CD1c-positive myeloid dendritic cell (primary cell): ENCODE data around the gene ACAD11.
"Not testable (repeated sequence)": the region's sequence is repeated elsewhere in the genome, so short reads cannot be mapped to it uniquely, and the experiment has no call there.

Source experiments
- DNase-seq: peaks from one replicate; pipeline ENCODE4 v3.0.0-alpha.2; 2016; ENCODE audit errors: extremely low spot score

The ACAD11 gene

DNA sequence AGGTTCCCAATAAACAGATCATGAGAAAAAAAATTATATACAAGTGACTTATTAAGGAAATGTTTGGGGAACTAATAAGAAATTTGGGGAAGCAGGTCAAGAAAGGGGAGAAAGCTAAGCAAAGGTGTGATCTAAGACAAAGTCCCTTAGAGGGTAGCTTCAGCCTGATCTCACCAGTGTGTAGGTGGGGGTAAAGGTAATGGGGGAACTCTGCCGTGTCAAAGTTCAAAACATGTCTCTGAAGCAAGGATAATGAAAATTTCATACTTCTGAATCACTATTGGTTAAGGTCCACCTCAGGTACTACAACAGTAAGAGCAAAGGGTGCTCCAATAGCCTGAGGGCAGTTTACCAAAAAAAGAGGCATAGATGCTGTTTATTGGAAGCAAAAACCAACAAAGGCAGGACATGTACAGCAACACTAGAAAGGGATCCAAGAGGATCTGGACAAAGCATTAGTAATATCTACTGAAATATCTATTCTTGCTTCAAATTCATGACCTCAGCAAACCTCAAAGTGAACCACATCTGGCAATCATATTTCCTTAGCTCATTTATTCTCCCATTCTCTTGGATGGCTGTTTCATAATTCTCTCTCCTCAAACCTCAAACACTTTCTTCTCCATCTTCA lies 6.9 kb downstream of the ACAD11 start:
- DNase-seq = no peak

DNA sequence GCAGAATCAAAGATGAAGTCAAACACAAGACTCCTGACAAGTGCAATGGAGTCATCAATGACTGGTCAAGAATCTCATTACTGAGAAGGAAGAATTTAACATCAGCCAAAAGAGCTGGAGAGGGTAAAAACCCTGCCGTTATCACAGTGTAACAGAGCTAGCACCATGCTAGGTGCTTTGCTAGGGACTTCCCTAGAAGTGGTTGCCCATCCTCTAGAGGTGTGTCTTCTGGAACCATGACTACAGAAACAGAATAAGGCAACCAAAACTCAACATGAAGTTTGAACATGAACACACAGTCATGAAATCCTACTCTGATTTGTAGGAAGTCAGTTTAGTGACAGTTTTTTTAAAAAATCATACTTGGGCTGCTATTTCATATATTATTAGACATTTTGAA lies 9.5 kb downstream of the ACAD11 start:
- no peak for DNase-seq

DNA sequence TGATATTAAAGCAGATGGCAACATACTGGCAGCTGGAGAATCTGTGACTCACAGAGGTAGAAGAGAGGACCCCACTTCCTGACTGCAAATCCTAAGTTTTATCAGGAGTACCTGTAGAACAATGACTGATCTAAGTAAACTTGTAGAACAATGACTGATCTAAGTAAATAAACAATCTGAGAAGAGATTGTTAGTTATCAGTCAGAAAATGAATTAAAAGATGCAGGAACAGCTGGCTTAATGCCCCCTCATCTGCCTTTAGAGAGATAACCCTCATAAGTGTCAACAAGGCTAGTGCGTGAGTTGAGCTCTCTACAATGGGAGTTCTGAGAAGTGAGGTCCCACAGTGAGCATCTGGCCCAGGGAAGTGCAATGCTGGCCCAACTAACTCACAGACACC lies 14.6 kb downstream of the ACAD11 start:
- DNase-seq = no peak

DNA sequence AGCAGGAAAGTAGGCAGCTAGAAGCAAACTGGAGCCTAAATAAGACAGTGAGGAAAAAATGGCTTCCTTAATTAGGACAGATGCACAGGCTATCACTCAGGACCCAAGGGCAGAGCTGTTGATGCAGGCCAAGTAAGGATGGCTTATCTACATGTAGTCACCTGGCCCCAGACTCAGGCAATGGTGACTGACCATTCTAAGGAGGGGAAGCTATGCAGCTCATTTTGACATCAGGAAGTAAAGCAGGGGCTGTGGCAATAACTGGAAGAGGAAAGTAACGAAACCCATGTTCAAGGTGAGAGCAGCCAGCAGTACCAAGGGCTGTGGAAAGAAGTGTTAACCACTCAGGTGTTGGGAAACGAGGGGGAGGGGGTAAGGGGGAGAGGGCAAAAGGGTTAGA lies 16.2 kb downstream of the ACAD11 start:
- no peak for DNase-seq

DNA sequence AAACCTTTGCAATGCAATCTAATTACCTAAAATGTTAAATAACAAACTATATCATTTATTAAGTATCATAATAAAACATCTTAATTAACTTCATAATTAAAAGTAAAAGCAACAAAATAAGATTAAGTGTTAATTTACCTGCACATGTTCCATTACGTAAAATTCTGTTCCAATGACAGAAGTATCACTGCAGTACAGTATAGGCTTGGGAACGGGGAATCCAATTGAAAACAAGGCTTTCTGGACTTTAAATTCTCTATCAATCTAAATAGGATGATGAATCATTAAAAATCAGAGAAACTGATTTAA lies 17.1 kb downstream of the ACAD11 start:
- no peak for DNase-seq

DNA sequence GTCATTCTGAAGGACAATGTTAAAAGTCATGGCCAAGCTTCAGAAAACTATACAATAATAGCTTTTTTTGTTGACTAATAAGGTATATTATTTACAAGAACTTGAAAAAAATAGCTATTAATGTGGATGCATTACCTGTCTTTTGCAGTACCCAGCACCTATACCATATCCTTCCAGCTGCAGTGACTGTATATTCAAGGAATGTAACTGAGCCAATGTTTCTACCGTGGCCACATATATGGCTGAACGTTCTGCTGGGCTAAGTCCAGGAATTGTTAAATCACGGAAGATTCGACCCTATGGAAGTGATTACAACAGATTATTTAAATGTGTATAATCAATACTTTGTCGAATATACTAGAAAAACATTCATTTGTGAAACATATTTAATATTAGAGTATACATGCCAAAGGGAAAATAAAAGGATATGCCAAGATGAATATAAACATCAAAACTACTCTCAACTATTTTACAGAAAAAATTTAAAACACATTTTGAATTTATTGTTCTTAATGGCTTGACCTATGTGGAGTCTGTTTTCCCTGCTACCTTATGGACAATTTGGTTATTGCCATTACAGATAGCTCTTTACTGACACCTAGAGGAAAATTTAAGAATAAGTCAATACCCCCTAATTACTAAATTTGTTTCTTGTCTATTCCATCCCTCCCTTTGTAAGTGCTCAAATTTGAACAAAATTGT lies 17.6 kb downstream of the ACAD11 start:
- DNase-seq = peak; percentile 65

DNA sequence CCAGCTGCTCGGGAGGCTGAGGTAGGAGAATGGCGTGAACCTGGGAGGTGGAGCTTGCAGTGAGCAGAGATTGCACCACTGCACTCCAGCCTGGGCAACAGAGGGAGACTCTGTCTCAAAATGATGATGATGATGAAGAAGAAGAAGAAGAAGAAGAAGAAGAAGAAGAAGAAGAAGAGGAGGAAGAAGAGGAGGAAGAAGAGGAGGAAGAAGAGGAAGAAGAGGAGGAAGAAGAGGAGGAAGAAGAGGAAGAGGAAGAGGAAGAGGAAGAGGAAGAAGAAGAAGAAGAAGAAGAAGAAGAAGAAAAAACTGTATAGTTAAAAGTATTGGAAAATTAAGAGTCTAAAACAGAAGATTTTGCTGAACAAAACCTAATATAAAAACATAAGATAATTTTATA lies 18.2 kb downstream of the ACAD11 start:
- not testable (repeated sequence) for DNase-seq

DNA sequence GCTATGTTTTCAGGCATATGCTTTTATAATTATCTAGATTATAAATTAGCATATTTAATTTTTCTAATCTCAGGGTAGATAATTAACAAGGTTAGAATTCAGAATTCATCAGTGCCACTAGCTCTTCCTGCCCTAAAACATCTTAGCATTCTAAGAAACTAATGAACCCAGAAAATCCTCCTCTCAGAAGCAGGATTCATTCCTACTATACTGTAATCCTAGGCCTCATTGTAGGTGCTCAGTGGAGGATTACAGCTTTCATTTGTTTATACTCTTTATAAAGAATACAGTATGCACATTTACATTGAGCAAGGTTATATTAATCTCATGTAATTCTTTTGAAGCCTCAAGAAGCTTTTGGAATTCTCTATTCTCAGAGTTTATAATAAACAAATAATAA lies 20.9 kb downstream of the ACAD11 start:
- DNase-seq = no peak

DNA sequence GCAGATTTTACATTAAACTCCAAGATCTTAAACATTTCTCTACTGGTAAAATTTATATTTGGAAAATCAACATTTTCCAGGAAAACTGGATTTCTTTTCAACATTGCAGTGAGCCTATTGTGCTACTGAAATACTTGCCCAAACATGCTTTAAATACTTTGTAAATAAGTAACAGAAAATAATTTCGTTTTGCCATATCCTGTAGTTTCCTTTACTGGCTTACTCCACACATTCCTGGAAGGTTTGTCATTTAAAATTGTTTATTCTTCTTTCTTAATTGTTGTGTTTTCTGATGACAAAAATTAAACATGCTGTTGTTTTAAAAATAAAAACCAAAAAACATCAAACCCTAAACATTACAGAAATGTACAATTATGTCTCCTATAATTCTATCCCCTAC lies 22.0 kb downstream of the ACAD11 start:
- DNase-seq = no peak

DNA sequence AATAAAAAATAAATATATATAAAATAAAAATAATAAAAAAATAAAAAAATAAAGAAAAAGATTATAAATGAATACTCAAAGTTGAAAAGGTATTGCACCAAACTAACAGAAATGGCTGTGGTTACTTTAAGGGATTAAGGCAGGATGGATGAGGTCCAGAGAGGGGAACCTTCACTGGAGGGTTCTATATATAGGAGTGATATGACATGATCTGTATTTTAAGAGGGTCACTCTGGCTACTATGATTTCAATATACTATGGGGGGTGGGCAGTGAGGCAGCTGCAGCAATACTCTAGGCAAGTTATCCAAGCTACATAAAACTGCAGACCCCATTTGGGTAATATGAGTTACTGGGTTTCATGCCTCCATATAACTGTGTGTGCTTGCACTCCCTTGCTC lies 24.6 kb downstream of the ACAD11 start:
- DNase-seq = no peak

DNA sequence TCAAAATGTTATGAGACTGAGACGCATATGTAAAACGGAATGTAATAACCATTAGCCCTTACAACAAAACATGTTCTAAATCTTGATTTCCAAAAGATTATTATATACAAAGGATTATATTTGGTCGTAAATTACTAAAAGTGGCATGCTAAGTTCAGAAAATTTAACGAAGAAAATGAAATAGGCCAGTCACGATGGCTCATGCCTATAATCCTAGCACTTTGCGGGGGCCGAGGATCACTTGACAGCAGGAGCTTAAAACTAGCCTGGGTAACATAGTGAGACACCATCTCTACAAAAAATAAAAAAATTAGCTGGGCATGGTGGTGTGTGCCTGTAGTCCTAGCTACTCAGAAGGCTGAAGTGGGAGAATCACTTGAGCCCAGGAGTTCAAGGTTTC lies 29.0 kb downstream of the ACAD11 start:
- DNase-seq = no peak

DNA sequence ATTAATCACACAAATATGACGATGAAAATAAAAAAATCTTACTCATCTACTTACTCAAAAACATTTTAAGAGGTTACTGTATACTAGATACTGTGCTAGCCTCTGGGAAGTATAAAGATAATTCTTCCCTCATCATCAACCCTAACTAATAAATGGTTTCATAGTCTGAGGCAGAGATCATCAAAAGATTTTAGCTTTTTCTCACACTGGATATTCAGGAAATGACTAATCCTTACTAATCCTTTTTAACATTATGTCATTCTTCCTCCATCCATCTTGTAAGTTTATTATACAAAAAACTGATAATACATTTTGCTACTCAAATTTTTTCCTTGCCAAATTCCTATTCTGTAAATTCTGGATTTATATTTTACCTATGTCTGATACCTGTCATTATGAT lies 29.7 kb downstream of the ACAD11 start:
- DNase-seq = no peak

DNA sequence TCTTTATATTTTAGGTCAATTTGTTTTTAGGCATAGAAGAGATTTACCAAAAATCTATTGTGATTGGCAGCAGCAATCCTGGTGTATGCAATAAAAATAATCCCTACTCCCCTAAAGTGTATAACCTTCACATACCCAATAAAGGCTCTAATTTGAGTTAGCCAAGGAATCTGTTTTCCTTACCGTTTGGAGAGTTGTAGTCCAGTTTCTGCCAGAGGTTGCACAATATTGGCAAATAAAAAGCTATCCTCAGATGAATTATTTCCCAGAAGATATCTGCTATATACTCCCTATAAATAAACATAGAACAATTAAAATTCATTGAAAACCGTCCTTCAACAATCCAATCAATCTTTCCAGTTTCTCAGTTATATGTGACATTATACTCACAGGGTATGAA lies 31.5 kb downstream of the ACAD11 start:
- DNase-seq = no peak

DNA sequence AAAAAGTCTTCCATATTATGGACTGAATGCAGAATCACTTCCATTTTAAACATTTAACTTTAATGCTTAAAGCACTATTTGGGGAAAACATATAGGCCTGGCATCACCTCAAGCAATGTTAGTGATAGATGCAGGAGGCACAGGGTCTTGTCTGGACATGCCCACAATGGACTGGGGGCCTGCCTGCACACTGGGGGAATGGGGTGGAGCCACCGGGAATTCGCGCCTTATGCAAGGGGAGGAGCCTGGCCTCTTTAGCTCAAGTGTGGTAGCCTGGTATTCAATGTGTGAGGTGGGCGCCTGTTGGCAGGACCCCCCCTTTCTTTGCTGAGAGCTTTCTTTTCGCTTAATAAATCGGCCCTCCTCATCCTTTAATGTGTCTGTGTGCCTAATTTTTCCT lies 32.7 kb downstream of the ACAD11 start:
- no peak for DNase-seq

DNA sequence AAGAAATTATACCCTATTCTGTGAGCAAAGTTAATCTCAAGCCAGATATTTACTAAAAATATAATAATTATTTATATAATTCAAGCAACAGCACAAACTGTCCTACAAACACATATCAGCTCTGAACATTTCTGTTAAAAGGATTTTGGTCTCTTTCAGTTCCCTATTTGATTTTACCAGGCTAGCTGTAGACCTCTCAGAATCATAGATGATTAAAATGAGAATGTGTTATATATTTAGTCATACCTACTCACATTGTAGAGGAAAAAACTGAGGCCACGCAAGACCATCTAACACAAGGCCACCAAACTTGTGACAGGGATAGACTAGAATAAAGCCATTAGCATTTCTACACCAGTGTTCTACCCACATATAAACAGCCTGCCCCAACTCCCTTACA lies 34.0 kb downstream of the ACAD11 start:
- DNase-seq = no peak

DNA sequence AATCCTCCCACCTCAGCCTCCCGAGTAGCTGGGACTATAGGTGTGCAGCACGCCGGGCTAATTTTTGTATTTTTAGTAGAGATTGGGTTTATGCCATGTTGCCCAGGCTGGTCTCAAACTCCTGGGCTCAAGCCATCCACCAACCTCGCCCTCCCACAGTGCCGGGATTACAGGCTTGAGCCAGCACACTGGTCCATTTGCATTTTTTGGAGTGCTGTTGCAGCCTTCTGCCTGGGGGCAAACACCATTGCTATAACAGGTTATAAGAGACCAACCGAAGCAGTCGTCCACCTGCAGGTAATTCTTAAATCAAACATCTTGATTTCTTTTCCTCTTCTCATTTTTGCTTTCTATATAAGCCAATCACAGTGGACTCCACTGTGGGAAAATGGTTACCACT lies 34.8 kb downstream of the ACAD11 start:
- no peak for DNase-seq

DNA sequence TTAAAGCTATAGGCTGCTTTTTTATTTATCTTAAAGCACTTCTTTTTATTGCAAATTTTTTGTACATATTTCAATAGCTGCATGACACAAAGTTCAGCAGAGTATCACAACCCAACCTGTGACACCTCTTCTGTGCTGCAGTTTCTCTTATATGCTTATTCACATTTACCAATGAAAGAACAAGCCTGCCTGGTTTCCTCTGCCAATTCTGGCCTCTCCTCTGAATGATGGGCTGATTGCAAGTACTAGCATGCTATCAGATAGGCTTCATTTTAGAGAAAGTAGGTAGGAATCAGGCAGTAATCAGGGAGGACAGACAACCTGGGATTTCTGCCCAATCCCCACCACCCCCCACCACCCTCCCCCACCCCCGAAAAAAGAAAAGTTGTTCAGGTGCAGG lies 36.0 kb downstream of the ACAD11 start:
- no peak for DNase-seq

DNA sequence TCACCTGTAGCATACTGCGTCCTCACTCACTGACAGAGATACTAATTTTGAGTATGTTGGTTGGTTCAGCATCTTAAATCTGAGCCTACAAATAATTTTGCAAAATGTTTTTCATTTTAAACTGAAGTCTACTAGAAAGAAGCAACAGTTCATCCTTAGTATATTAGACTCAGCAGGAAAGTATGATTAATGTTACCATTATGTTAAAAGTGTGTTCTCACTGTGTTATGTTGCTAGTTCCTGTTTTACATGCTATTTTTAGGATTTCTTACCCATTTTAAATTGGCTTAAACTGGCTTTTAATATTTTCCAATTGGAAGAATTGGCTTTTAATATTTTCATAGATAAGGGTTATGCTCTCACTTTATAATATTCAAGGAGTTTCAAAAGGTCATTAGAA lies 36.8 kb downstream of the ACAD11 start:
- DNase-seq = no peak

DNA sequence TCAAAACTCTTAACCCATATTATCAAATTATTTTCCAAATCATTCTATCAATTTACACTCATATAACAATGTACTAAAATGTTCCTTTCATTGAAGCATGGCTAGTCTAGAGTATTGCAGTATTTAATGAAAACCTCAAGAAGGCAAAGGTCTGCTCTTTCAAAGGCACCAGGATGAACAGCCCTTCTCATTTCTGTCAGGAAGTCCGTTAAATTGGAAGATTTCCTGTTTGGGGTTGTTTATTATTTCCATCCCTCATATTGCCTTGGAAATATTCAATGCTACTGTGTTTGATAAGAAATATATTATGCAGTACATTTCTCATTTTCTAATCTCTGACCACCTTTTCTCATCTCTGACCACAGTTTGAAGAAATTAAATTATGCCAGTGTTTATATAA lies 37.5 kb downstream of the ACAD11 start:
- no peak for DNase-seq

DNA sequence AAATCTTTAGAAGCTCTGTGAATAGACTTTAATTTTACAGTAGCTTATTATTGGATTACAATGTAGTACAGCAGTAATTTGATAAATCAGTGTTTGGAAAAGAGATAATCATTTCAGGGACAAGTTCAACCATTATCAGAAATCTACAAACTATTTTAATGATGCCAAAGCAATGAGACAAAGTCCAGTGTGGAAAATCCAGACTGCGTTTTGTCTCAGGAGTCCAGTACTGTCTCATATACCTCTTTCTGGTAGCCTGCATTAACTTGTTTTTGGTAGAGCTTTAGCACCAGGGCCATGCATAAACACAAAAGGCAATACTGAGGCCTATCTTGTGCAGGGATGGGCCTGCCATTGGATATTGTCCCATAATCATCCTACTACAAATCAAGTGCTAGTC lies 42.8 kb downstream of the ACAD11 start:
- DNase-seq = no peak

DNA sequence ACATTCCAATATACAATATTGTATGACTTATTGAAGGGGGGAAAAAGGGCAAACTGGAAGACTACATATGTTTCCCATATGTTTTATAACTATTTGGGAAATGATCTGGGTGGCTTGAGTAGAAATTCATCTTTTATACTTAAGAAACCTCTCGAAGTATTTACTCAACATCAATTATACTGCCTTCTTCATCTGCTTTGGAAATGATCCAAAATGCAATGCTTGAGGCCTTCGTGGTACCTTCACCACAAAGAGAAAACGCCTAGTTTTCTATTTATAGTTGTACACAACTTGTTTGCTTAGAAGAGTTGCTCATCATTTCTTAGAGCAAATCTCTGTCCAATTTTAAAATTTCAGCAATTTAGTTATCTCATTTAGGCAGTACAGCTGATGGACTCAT lies 43.7 kb downstream of the ACAD11 start:
- DNase-seq = no peak

DNA sequence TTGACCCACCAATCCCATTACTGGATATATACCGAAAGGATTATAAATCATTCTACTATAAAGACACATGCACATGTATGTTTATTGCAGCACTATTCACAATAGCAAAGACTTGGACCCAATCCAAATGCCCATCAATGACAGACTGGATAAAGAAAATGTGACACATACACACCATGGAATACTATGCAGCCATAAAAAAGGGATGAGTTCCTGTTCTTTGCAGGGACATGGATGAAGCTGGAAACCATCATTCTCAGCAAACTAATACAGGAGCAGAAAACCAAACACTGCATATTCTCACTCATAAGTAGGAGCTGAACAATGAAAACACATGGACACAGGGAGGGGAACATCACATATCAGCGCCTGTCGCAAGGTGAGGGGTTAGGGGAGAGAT lies 44.3 kb downstream of the ACAD11 start:
- not testable (repeated sequence) for DNase-seq

DNA sequence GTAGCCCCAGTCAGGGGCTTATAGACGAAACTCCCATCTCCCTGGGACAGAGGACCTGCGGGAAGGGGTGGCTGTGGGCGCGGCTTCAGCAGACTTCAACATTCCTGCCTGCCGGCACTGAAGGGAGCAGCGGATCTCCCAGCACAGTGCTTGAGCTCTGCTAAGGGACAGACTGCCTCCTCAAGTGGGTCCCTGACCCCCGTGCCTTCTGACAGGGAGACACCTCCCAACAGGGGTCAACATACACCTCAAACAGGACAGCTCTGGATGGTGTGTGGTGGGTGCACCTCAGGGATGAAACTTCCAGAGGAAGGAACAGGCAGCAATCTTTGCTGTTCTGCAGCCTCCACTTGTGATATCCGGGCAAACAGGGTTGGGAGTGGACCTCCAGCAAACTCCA lies 53.0 kb downstream of the ACAD11 start:
- DNase-seq = not testable (repeated sequence)

DNA sequence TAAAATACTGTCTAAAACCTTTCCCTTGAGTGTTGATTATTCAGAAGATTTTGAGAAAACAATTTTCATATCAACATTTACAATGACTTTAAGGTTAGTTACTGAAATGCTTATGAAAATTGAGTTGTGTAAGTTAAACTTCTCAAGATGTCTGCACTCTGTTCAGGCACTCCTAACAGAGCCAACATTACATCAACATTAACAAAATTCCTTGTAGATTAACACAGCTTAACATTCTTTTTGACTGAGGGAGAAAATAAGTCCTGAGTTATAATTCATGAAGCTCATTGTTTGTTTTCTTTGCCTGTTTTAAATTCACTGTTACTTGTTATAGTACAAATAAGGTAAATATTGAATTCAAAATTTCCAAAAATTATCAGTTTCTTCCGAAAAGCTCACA lies 53.5 kb downstream of the ACAD11 start:
- no peak for DNase-seq
